Measurements from ENCODE around the gene TMIGD1. TPM values are rescaled to one million over a fixed set of nuclear protein-coding genes. Genes with fewer than 3 reads are reported as not detected.

Gene TMIGD1, protein sequence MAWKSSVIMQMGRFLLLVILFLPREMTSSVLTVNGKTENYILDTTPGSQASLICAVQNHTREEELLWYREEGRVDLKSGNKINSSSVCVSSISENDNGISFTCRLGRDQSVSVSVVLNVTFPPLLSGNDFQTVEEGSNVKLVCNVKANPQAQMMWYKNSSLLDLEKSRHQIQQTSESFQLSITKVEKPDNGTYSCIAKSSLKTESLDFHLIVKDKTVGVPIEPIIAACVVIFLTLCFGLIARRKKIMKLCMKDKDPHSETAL
- total RNA-seq, result not detected in 2 replicates
- long read RNA-seq, result 0 reads

DNA sequence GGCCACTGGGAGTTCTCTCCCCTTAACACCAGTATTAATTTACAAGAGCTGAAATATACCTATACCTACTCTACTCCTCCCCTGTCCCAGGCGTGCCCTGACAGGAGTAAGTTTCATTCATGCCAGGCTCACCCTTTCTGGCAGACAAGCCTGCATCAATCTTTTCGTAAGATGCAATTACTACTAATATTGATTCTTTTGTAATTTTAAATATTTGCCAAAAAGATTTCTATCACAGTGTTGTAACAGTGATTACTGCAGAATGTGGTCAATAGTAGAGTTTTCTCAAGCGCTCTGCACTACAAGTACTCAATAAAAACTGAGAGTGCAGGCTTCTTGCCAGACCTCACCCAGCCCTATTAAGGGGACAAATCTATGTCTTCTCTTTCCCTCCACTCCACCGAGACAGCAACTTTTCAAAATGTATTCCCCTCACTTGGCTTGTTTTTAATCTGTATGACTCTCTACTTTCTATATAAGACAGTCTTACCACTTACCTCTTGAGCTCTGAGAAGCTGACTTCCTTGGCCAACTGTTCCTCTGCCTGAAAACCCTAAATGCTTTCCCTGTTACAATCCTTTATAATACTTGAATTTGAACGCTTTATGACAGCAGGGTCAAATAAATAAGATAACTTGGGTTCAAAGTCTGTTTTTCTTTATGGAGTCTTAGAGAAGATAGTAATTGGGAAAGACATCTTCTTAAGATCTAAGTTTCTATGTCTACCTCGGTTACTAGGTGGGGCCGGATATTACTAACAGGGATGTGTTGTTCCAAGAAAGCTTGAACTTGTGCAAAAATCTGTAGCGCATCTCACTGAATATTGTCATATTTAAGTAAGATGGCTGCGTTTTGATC lies at the start of gene TMIGD1:
TMIGD1 (minus strand) TSS at position 555 of the 858 bp plus-strand sequence. CDS start 1,924 bp downstream, outside the sequence.
- H3K9me3 Mint-ChIP-seq (ENCODE audit: low read depth), result peaks cover 10% of the 10 kb centered on the region
- TF ChIP-seq, protein P1, sequence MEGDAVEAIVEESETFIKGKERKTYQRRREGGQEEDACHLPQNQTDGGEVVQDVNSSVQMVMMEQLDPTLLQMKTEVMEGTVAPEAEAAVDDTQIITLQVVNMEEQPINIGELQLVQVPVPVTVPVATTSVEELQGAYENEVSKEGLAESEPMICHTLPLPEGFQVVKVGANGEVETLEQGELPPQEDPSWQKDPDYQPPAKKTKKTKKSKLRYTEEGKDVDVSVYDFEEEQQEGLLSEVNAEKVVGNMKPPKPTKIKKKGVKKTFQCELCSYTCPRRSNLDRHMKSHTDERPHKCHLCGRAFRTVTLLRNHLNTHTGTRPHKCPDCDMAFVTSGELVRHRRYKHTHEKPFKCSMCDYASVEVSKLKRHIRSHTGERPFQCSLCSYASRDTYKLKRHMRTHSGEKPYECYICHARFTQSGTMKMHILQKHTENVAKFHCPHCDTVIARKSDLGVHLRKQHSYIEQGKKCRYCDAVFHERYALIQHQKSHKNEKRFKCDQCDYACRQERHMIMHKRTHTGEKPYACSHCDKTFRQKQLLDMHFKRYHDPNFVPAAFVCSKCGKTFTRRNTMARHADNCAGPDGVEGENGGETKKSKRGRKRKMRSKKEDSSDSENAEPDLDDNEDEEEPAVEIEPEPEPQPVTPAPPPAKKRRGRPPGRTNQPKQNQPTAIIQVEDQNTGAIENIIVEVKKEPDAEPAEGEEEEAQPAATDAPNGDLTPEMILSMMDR (IDR thresholded peaks at IDR 0.05; ENCODE audit: unreplicated experiment), result no peak
- H3K36me3 Mint-ChIP-seq (ENCODE audit: insufficient read depth), result no peaks in the 10 kb centered on the region
- peak within 1 kb of the TSS; percentile 57 for H3K27ac Mint-ChIP-seq
- H3K4me3 Mint-ChIP-seq (ENCODE audit: low read depth), result no peak within 1 kb of the TSS
- H3K4me1 Mint-ChIP-seq (ENCODE audit: low read depth), result peaks cover 34% of the 10 kb centered on the region
- no peaks in the 10 kb centered on the region for H3K27me3 Mint-ChIP-seq
- no peak for DNase-seq (ENCODE audit: low spot score, unreplicated experiment)

- H3K36me3 Mint-ChIP-seq (ENCODE audit: insufficient read depth), result peaks cover 9% of the 10 kb centered on the region
- H3K4me3 Mint-ChIP-seq (ENCODE audit: low read depth), result no peak overlapping the region
- no peaks in the 10 kb centered on the region for H3K27me3 Mint-ChIP-seq
- no peak for DNase-seq (ENCODE audit: low spot score, unreplicated experiment)
- H3K27ac Mint-ChIP-seq, result no peak overlapping the region
- no peaks in the 10 kb centered on the region for H3K9me3 Mint-ChIP-seq (ENCODE audit: low read depth)
- TF ChIP-seq, protein P1 (IDR thresholded peaks at IDR 0.05; ENCODE audit: unreplicated experiment), result no peak
- peaks cover 31% of the 10 kb centered on the region for H3K4me1 Mint-ChIP-seq (ENCODE audit: low read depth)
These were observed 48.5 kb upstream of the TMIGD1 start for GRCh38 chr17:30382345-30382744.

GRCh38 chr17:30381340-30381659 lies 47.4 kb upstream of the TMIGD1 start:
- H3K27me3 Mint-ChIP-seq, result no peaks in the 10 kb centered on the region
- no peak overlapping the region for H3K27ac Mint-ChIP-seq
- TF ChIP-seq, protein P1 (IDR thresholded peaks at IDR 0.05; ENCODE audit: unreplicated experiment), result no peak
- H3K36me3 Mint-ChIP-seq (ENCODE audit: insufficient read depth), result peaks cover 6% of the 10 kb centered on the region
- DNase-seq (ENCODE audit: low spot score, unreplicated experiment), result no peak
- H3K9me3 Mint-ChIP-seq (ENCODE audit: low read depth), result no peaks in the 10 kb centered on the region
- peak overlapping the region; percentile 86 for H3K4me3 Mint-ChIP-seq (ENCODE audit: low read depth)
- peaks cover 42% of the 10 kb centered on the region for H3K4me1 Mint-ChIP-seq (ENCODE audit: low read depth)

DNA sequence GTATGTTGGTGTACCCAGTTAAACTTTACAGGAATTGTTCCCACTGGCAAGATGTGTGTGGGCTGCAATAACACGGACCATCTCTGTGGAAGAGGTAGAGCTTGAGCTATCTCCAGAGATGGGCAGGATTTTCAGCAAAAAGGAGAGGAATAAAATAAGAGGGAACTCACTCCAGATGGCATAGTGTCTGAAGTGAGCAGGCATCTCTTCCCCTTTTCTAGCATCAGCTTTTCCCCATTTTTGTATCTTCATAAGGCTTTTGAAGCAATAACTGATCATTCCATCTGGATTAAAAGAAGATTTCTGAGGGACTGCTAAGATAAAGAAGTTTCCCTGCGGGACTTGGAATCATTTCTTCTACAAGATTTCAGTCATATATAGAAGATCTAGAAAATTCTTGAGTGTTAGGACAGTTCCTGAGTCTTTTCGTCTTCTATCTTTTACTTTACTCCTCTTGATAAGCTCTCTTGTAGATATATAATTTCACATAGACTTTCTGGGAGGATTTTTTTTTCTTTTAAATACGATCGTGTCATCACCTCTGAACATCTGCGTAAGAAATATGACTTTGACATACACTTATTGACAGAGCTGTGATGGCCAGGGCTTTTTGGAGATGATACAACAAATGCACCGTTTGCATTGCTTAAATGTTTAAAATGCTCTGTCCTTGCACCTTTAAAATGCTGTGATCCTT lies 46.9 kb upstream of the TMIGD1 start:
- H3K4me1 Mint-ChIP-seq (ENCODE audit: low read depth), result peaks cover 47% of the 10 kb centered on the region
- peaks cover 4% of the 10 kb centered on the region for H3K36me3 Mint-ChIP-seq (ENCODE audit: insufficient read depth)
- H3K9me3 Mint-ChIP-seq (ENCODE audit: low read depth), result no peaks in the 10 kb centered on the region
- no peaks in the 10 kb centered on the region for H3K27me3 Mint-ChIP-seq
- DNase-seq (ENCODE audit: low spot score, unreplicated experiment), result no peak
- no peak overlapping the region for H3K27ac Mint-ChIP-seq
- TF ChIP-seq, protein P1 (IDR thresholded peaks at IDR 0.05; ENCODE audit: unreplicated experiment), result no peak
- peak overlapping the region; percentile 86 for H3K4me3 Mint-ChIP-seq (ENCODE audit: low read depth)

- no peak for DNase-seq (ENCODE audit: low spot score, unreplicated experiment)
- Mint-ChIP-seq H3K9me3 (ENCODE audit: low read depth) (no peaks in the 10 kb centered on the region), H3K36me3 (ENCODE audit: insufficient read depth) (no peaks in the 10 kb centered on the region), H3K27ac (peak overlapping the region; percentile 6), H3K27me3 (no peaks in the 10 kb centered on the region), H3K4me3 (ENCODE audit: low read depth) (peak overlapping the region; percentile 86), H3K4me1 (ENCODE audit: low read depth) (peaks cover 49% of the 10 kb centered on the region)
- TF ChIP-seq, protein P1 (IDR thresholded peaks at IDR 0.05; ENCODE audit: unreplicated experiment), result no peak
These were observed 46.1 kb upstream of the TMIGD1 start for GRCh38 chr17:30379903-30380381.
